ENCODE results near the gene ACBD4.
A peak's percentile ranks its signal among the peaks of the same experiment; 100 is the strongest.

The ACBD4 gene, protein sequence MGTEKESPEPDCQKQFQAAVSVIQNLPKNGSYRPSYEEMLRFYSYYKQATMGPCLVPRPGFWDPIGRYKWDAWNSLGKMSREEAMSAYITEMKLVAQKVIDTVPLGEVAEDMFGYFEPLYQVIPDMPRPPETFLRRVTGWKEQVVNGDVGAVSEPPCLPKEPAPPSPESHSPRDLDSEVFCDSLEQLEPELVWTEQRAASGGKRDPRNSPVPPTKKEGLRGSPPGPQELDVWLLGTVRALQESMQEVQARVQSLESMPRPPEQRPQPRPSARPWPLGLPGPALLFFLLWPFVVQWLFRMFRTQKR

GRCh38 chr17:45135192-45135977, at the start of gene ACBD4:
Gene ACBD4, plus strand, starts transcription at chr17:45135687. Its CDS starts 458 bp downstream, at chr17:45136145.
- TF ChIP-seq MAX (IDR thresholded peaks at IDR 0.05): peak; percentile 51
- peak; percentile 38; the same call in 1 of the 2 replicates for TF ChIP-seq TAF1 (IDR thresholded peaks at IDR 0.05; ENCODE audit: low read depth)
- TF ChIP-seq, protein P1, sequence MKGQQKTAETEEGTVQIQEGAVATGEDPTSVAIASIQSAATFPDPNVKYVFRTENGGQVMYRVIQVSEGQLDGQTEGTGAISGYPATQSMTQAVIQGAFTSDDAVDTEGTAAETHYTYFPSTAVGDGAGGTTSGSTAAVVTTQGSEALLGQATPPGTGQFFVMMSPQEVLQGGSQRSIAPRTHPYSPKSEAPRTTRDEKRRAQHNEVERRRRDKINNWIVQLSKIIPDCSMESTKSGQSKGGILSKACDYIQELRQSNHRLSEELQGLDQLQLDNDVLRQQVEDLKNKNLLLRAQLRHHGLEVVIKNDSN (IDR thresholded peaks at IDR 0.05): no peak
- peak; percentile 33; the same call in 1 of the 2 replicates for TF ChIP-seq TCF12 (IDR thresholded peaks at IDR 0.05; ENCODE audit: low read depth)
- peak; percentile 55; the same call in 1 of the 2 replicates for TF ChIP-seq YY1 (IDR thresholded peaks at IDR 0.05; ENCODE audit: low read depth)
- TF ChIP-seq ZBTB7A (IDR thresholded peaks at IDR 0.05; ENCODE audit: low read depth): peak; percentile 97
- peak; percentile 52 for TF ChIP-seq CREB1 (IDR thresholded peaks at IDR 0.05; ENCODE audit: low read depth)
- no peak for TF ChIP-seq EGR1 (IDR thresholded peaks at IDR 0.05)
- peak; percentile 14; the same call in 1 of the 2 replicates for TF ChIP-seq FOXM1 (IDR thresholded peaks at IDR 0.05; ENCODE audit: borderline replicate concordance, low read depth)
- TF ChIP-seq CEBPB (IDR thresholded peaks at IDR 0.05): peak; percentile 75
- no peak for TF ChIP-seq NFIC (IDR thresholded peaks at IDR 0.05)
- TF ChIP-seq EP300 (IDR thresholded peaks at IDR 0.05; ENCODE audit: borderline replicate concordance): no peak
- 0 out of 2 replicates have a peak, but pooled peaks have one; percentile 17 for TF ChIP-seq TEAD4 (IDR thresholded peaks at IDR 0.05)
- TF ChIP-seq RAD21 (IDR thresholded peaks at IDR 0.05; ENCODE audit: low read depth): peak; percentile 99

DNA sequence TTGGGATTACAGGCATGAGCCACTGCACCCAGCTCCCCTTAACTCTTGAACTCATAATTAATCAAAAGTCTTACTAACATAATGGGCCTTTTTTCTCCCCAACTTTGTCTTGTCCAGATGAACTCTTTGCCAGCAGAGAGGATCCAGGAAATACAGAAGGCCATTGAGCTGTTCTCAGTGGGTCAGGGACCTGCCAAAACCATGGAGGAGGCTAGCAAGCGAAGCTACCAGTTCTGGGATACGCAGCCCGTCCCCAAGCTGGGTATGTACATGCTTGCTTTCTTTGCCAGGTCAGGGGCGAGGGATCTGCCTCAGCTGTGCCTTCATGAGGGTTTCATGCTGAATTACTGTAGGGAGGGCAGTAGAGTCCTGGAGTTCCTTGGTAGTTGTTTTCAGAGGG, 49.1 kb upstream of the ACBD4 start:
- TF ChIP-seq EGR1 (IDR thresholded peaks at IDR 0.05) (no peak), TEAD4 (IDR thresholded peaks at IDR 0.05) (no peak), CREB1 (IDR thresholded peaks at IDR 0.05; ENCODE audit: low read depth) (no peak), TAF1 (IDR thresholded peaks at IDR 0.05; ENCODE audit: low read depth) (no peak), CEBPB (IDR thresholded peaks at IDR 0.05) (no peak), EP300 (IDR thresholded peaks at IDR 0.05; ENCODE audit: borderline replicate concordance) (no peak), ZBTB7A (IDR thresholded peaks at IDR 0.05; ENCODE audit: low read depth) (no peak), REST (IDR thresholded peaks at IDR 0.05; ENCODE audit: low read depth) (no peak), YY1 (IDR thresholded peaks at IDR 0.05; ENCODE audit: low read depth) (no peak), NFIC (IDR thresholded peaks at IDR 0.05) (no peak), TCF12 (IDR thresholded peaks at IDR 0.05; ENCODE audit: low read depth) (no peak), MAX (IDR thresholded peaks at IDR 0.05) (no peak), RAD21 (IDR thresholded peaks at IDR 0.05; ENCODE audit: low read depth) (no peak)

GRCh38 chr17:45086865-45087503, 48.5 kb upstream of the ACBD4 start:
- no peak for TF ChIP-seq RAD21 (IDR thresholded peaks at IDR 0.05; ENCODE audit: low read depth)
- no peak for TF ChIP-seq NFIC (IDR thresholded peaks at IDR 0.05)
- no peak for TF ChIP-seq FOXM1 (IDR thresholded peaks at IDR 0.05; ENCODE audit: borderline replicate concordance, low read depth)
- no peak for TF ChIP-seq TEAD4 (IDR thresholded peaks at IDR 0.05)
- no peak for TF ChIP-seq CREB1 (IDR thresholded peaks at IDR 0.05; ENCODE audit: low read depth)

DNA sequence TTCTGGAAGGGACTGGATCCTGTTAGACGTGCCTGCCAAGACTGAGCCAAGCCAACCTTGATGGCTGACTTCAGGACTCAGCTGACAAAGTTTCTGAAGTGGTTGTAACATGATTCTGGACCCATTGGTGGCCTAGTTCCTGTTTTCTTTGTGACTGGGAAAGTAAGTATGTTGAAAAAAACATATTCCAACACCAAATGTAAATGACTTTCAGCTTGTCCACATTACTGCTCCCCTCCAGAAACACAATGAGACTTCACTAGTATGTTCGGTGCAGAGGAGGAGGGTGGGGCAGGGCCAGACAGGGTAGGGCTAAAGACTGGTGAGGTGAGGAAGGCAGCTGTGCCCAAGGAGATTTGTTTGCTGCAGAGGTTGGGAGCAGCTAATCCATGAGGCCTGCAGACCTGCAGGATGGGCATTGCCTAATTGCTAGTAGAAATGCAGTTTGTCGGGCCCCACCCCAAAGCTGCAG, 47.9 kb upstream of the ACBD4 start:
- TF ChIP-seq REST (IDR thresholded peaks at IDR 0.05; ENCODE audit: low read depth) (no peak), RAD21 (IDR thresholded peaks at IDR 0.05; ENCODE audit: low read depth) (no peak), FOXM1 (IDR thresholded peaks at IDR 0.05; ENCODE audit: borderline replicate concordance, low read depth) (no peak), NFIC (IDR thresholded peaks at IDR 0.05) (no peak), TAF1 (IDR thresholded peaks at IDR 0.05; ENCODE audit: low read depth) (no peak), CEBPB (IDR thresholded peaks at IDR 0.05) (no peak), MAX (IDR thresholded peaks at IDR 0.05) (no peak), ZBTB7A (IDR thresholded peaks at IDR 0.05; ENCODE audit: low read depth) (no peak), YY1 (IDR thresholded peaks at IDR 0.05; ENCODE audit: low read depth) (no peak), TEAD4 (IDR thresholded peaks at IDR 0.05) (no peak), TCF12 (IDR thresholded peaks at IDR 0.05; ENCODE audit: low read depth) (no peak), EP300 (IDR thresholded peaks at IDR 0.05; ENCODE audit: borderline replicate concordance) (no peak), CREB1 (IDR thresholded peaks at IDR 0.05; ENCODE audit: low read depth) (no peak), EGR1 (IDR thresholded peaks at IDR 0.05) (no peak)
- TF ChIP-seq, protein P1 (IDR thresholded peaks at IDR 0.05): no peak

Data from Ishikawa (cell line).